ENCODE results near the gene TRIM49B.
"Not testable (repeated sequence)": the region's sequence is repeated elsewhere in the genome, so short reads cannot be mapped to it uniquely, and the experiment has no call there.

The TRIM49B gene, protein sequence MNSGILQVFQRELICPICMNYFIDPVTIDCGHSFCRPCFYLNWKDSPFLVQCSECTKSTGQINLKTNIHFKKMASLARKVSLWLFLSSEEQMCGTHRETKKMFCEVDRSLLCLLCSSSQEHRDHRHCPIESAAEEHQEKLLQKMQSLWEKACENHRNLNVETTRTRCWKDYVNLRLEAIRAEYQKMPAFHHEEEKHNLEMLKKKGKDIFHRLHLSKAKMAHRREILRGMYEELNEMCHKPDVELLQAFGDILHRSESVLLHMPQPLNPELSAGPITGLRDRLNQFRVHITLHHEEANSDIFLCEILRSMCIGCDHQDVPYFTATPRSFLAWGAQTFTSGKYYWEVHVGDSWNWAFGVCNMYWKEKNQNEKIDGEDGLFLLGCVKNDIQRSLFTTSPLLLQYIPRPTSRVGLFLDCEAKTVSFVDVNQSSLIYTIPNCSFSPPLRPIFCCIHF

DNA sequence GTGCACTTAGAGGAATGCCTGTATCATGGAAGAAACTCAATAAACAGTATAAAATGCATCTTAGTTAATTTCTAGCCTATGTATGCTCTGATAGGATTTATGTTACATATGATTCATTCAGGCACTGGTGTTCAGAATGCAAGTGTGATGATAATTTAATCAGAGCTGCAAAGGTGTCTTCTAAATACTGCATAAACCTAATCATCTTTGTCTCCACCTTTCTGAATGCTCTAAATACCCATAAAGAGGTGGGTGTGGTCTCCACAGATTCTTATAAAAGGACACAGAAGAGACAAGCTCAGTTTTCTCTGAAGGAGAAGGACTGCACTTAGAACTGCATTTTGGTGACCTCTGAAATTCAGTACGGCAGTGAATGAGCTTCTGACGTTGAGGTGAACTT is at the start of gene TRIM49B:
TSS of gene TRIM49B (plus strand) at position 301 of the 400 bp plus-strand sequence. CDS start 2,777 bp downstream, outside the sequence.
- not testable (repeated sequence) for H3K4me2 ChIP-seq, H3K36me3 ChIP-seq, H3K9ac ChIP-seq

DNA sequence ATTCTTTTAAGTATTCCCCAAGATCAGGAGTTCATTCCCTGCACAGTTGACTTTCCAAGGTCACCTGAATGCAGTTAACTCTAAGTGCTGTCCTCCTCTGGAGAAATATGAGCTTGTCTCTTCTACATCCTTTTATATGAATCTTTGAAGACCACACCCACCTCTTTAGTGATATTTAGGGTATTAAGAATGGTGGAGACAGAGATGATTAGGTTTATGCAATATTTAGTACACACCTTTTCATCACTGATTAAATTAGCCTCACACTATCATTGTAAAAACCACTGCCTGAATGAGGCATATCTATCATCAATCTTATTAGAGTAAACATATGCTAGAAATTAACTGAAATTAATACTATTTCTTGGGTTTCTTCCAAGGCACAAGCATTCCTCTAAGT is 44.8 kb upstream of the TRIM49B start, which contains the start of gene TRIM51G:
TSS of gene TRIM51G (minus strand) at position 101 of the 400 bp plus-strand sequence. CDS start 2,190 bp downstream, outside the sequence.
- not testable (repeated sequence) for H4K20me1 ChIP-seq; H3K27ac ChIP-seq; H3K4me2 ChIP-seq; H3K9me3 ChIP-seq (replicated peaks in 1 of 11); H3K9ac ChIP-seq; H3K36me3 ChIP-seq; H3K27me3 ChIP-seq; H3K4me3 ChIP-seq
- H3K4me1 ChIP-seq, result peaks cover 7 to 17% (median 14%) of the 10 kb centered on the region in 10 experiments

More for the DNA sequence above, at the start of gene TRIM49B:
- not testable (repeated sequence) for H4K20me1 ChIP-seq; H3K9me3 ChIP-seq (replicated peaks in 1 of 11); H3K27ac ChIP-seq; H3K4me3 ChIP-seq; H3K4me1 ChIP-seq; H3K27me3 ChIP-seq

DNA sequence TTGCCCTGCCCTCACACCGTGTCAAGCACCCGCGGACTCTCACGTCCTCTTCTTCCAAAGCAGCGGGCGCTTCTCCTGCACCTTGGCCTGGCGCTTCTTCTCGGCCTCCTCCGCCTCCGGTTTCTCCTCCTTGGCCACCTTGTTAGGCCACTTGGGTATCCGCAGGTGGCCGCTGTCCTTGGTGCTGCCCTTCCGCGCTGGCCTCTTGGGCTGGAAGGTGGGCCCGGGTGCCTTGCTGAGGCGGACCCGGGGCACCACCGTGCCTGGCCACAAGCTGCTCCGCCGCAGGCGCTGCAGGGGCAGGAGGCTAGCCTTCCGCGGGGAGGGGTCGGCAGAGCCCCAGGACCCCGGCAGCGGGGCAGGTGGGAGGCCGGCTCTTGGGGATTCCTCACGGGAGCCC is 19.6 kb downstream of the TRIM49B start:
- H3K4me2 ChIP-seq, H3K27me3 ChIP-seq, H3K27ac ChIP-seq, H3K4me3 ChIP-seq, H3K36me3 ChIP-seq, H3K9ac ChIP-seq, H4K20me1 ChIP-seq, H3K4me1 ChIP-seq: not testable (repeated sequence)
- H3K9me3 ChIP-seq (replicated peaks in 1 of 11), result peaks cover 4 to 25% (median 14%) of the 10 kb centered on the region in 11 experiments; a peak in 15 of 22 replicates

DNA sequence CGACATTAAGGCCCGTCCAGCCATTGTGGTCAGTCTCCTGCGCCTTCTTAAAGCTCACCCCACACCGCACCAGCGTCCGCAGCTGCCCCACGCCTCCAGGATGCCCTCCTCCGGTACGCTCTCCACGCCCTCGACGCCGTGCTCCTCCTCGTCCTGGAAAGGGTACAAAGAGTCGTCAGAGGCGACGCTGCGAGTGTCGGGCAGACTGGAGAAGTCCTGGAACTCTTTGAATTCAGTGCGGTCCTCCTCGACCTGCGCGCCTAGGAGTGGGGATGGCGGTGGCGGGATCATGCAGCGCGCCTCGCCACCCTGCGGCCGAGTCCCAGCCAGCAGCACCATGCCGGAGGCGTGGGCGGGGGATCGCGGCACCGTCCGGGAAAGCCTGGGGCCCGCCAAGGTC is 21.2 kb downstream of the TRIM49B start:
- H4K20me1 ChIP-seq, H3K36me3 ChIP-seq, H3K27ac ChIP-seq, H3K4me1 ChIP-seq, H3K9ac ChIP-seq, H3K4me3 ChIP-seq, H3K4me2 ChIP-seq, H3K27me3 ChIP-seq: not testable (repeated sequence)
- H3K9me3 ChIP-seq (replicated peaks in 1 of 11), result peaks cover 4 to 25% (median 14%) of the 10 kb centered on the region in 11 experiments; a peak in 15 of 22 replicates

DNA sequence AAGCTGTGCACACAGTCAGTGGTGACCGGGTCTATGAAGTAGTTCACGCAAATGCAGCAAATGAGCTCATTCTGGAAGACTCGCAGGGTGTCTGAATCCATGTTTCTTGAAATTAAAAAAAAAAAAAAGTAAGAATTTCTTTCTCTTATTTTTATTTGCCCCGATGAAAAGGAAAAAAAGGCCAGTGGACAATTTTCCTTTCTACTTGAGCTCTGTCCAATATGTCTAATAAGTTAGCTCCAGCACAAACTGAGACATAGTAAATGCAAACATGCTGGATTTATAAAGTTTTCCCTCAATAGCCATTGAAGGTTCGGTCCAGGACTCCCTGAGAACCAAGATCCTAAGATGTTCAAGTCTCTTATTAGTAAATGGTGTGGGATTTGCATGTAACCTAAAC is 30.4 kb downstream of the TRIM49B start, which contains the start of gene TRIM64C:
TSS of gene TRIM64C (minus strand) at position 101 of the 400 bp plus-strand sequence. CDS start at position 101, 0 bp downstream.
- H4K20me1 ChIP-seq; H3K4me3 ChIP-seq; H3K9me3 ChIP-seq (replicated peaks in 1 of 11); H3K4me2 ChIP-seq; H3K36me3 ChIP-seq; H3K9ac ChIP-seq; H3K27me3 ChIP-seq; H3K27ac ChIP-seq; H3K4me1 ChIP-seq: not testable (repeated sequence)

DNA sequence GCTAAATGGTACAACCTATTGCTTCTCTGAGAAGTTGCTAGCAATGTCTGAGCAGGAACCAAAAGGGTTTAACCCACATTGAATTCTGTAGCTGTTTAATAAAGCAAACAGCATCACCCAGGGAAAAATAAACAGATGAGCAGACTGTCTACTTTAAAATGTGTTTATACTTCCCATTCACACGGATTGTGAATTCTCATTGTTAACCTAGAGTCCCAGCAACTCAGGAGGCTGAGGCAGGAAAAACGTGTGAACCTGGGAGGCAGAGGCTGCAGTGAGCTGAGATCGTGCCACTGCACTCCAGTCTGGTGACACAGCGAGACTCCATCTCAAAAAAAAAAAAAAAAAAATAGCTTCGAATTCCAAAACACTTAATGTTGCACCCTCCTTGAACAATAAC is 41.3 kb downstream of the TRIM49B start:
- not testable (repeated sequence) for H3K27ac ChIP-seq; H4K20me1 ChIP-seq; H3K4me3 ChIP-seq; H3K9ac ChIP-seq; H3K27me3 ChIP-seq; H3K4me2 ChIP-seq; H3K9me3 ChIP-seq (replicated peaks in 1 of 11); H3K4me1 ChIP-seq; H3K36me3 ChIP-seq

Data from BLaER1 treated with 17β-estradiol and CSF1 and Interleukin-3, amounts not matched to agents 10 nM and 100 nM (cell line).